GM18517 (cell line): ENCODE results near the gene PTBP2.
"Not testable (repeated sequence)": the region's sequence is repeated elsewhere in the genome, so short reads cannot be mapped to it uniquely, and the experiment has no call there.

Source experiments
- ATAC-seq: cut with Tn5 transposase; IDR thresholded peaks from one replicate; pipeline ENCODE4 v1.9.1; 2021; ENCODE audit warnings: mild to moderate bottlenecking, moderate library complexity; ENCODE audit not compliant: unreplicated experiment

The PTBP2 gene

DNA sequence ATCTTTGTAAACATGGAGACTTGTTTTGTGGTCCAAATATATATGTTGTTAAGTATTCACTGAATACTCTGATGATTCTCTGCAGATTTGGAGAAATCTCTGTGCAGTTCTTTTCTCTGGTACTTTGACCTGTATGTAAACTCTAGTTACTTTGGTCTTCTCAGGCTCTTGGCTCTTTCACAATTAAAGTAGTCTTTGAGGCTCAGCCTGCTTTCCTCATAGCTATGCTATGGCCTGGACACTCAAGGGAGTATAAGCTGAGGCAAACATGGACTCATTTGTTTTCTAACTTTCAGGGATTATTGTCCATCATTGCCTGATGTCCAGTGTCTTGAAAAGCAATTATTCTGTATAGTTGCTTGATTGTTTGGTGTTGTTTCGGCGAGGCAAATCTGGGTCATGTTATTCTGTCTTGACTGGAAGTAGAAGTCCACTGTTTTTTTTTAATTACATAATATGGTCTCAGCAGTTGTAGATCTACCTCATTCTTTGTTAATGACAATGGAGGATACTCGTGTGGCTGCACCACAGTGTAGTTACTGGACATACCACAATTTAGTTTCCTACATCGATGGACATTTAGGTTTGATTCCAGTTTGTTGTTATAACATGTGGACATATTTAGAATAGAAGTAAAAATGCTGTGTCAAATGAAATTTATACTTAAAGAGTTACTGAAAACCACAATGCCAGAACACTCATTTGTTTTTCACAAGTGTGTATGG, 9.2 kb downstream of the PTBP2 start:
- no peak for ATAC-seq

DNA sequence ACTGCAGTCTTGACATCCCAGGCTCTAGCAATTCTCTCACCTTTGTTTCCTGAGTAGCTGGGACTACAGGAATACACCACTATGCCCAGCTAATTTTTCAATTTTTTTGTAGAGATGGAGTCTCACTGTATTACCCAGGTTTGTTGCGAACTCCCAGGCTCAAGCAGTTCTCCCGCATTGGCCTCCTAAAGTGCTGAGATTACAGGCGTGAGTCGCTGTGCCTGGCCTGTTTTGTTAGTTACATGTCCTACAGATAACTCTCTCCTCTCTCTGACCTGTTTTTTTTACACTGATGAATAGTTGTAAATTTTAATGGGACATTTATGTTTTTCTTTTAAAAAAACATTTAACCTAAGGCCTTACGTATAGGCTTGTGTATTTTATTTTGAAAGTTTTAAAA, 19.8 kb downstream of the PTBP2 start:
- ATAC-seq = no peak

DNA sequence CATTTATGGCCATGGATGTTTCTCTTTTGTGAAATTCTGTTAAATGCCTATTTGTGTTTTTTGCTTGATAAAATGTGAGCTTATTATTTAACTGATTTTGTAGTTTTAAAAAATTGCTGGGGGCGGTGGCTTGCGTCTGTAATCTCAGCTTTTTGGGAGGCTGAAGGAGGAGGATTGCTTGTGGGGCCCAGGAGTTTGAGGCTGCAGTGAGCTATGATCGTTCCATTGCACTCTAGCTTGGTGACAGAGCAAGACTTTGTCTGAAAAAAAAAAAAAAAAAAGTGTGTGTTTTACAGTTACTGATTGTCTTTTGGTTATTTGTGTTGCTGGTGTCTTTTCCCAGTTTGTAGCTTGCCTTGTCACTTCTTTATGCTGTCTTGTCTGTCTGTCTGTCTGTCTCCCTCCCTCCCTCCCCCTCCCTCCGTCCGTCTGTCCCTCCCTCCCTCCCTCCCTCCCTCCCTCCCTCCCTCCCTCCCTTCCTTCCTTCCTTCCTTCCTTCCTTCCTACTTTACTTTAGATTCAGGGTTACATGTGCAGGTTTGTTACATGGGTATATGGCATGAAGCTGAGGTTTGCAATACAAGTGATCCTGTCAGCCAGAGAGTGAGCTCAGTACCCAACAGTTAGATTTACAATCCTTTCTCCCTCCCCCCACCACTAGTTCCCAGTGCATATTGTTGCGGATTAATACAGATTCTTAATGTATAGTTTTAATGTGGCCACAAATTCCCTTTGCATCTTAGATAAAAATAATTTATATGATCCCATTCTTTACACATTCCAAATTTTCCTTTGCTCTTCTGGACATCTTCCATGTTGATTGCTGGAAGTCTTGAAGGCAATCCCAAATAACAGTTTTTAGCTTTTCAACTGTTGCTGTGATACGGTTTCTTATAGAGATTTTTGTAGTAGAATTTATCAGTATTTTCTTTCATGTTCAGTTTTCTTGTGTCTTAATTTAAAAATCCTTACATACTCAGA, 25.1 kb downstream of the PTBP2 start:
- no peak for ATAC-seq

DNA sequence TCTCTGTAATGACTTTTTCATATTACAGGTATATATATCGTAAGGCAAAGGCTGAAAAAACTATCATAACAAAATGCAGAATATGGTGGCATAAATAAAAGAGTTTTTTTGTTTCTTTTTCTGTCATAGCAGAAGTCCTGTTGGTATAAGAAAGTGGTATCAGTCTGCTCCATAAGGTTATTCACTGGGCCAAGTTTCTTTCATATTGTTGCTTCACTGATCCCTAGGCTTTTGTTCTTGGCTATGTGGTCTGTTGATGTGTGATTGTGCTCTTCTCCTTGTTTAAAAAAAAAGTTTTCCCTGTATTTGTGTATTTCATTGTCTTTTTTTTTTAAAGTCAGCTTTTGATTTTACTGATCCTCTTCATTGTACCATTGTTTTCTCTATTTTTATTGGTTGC, 26.0 kb downstream of the PTBP2 start:
- no peak for ATAC-seq

DNA sequence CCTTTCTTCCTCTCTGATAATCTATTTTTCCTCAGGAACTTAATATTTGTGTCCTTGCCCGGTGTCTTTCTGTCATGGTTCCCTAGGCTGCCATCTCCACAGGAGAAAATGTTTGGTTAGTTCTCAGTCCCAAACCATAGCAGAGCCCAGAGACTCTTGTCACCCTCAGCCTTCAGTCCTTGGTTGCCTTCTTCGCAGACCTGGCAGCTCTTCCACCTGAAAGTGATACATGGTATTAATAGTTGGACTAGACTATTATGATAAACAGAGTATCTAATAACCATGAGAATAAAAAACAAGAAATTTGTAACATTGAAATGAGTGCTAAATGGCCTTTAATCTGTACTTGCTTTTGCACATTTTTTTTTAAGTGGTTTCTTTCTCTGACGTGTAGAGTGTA, 26.5 kb downstream of the PTBP2 start:
- ATAC-seq = no peak

DNA sequence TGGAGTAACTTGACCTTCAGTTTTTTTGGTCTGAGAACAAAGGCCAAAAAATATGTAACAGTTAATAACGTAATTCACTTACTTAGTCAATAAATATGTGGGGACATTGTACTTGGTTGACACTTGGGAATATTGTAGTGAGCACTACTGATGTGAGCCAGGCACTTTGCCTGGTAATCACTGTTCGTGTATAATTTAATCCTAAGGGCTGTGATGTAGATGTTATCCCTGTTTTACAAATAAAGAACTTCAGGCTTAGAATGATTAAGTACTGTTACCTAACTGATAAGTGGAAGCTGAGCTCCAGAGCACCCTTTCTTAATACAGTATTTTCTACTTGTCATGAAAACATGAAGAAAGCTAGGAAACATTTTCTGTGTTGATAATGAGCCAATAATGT, 28.0 kb downstream of the PTBP2 start:
- ATAC-seq = no peak

DNA sequence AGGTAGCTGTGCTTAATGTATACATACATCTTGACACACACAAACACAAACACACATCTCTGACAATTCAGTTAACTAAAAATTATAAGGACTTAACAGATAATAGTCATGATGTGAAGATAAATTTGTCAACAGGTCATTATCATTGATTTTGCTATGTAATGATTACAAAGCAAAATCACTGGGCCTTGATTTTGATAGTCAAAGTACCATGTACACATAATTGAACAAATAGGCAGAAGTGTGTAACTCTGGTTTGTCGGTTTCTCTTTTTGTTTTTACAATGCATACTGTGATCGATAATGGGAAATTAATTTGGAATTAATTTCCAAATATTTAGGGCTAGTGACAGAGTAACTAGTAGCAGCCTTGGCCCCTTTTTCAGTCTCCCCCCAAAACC, 30.8 kb downstream of the PTBP2 start:
- ATAC-seq = no peak

DNA sequence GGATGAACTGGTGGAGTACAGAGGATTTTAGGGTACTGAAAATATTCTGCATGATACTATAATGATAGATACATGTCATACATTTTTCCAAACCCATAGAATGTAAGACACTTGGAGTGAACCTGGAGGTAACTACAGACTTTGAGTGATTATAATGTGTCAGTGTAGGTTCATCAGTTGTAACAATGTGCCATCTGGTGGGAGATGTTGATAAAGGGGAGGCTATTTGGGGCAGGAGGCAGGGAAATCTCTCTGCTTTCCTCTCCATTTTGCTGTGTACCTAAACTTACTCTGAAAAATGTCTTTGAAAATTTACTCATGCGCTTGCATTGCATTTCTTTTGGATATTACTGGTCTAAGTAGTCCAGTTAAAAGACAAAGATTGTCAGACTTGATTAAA, 35.2 kb downstream of the PTBP2 start:
- no peak for ATAC-seq

DNA sequence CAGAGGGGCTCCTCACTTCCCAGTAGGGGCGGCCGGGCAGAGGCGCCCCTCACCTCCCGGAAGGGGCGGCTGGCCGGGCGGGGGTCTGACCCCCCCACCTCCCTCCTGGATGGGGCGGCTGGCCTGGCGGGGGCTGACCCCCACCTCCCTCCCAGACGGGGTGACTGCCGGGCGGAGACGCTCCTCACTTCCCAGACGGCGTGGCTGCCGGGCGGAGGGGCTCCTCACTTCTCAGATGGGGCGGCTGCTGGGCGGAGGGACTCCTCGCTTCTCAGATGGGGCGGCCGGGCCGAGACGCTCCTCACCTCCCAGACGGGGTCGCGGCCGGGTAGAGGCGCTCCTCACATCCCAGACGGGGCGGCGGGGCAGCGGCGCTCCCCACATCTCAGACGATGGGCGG, 41.0 kb downstream of the PTBP2 start:
- not testable (repeated sequence) for ATAC-seq

DNA sequence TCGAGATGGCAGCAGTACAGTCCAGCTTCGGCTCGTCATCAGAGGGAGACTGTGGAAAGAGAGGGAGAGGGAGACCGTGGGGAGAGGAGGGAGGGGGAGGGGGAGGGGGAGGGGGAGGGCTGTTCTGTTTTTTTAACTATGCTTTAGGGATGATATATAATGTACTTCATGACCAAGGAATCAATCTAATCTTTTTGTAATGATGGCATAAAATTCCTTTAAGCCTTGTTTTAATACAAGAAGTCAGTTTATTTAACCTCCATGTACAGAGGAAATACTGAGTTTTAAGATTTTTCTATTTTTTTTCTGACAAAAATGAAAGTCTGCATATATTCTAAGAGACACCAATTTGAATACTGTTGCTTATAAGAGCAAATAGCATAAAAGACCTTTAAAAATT, 41.9 kb downstream of the PTBP2 start:
- no peak for ATAC-seq

DNA sequence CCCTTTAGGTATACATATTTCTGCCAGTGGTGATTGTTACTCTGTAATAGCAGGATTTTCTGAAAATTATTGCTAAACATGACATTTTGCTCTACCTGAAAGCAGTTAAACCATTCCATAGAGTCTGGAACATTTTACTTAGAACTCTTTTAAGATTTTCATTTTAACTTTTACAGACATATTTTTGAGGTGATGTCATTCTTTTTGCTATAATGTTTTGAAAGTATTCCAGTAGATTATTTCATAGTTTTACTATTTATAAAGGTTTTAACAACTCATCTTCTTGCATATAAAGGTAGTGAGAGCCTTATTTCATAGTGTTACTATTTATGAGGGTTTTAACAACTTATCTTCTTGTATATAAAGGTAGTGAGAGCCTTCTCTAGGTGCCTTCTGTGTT, 42.9 kb downstream of the PTBP2 start:
- no peak for ATAC-seq

DNA sequence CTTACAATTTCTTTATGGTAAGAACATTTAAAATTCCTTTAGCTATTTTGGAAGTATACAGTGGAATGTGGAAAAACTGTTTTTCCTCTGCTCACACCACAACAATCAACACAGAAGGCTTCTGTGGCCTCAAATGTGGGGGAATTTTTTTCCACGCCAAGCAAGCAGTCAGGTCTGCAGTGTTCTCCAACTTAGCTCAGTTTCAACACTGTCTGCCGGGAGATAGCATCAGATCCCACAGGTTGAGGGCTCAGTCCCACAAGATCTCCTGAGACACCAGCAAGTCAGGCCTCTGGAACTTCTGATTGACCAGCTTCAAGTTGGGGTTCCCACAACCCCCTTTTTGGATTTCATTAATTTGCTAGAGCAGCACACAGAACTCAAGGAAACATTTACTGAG, 50.3 kb downstream of the PTBP2 start:
- ATAC-seq = no peak

DNA sequence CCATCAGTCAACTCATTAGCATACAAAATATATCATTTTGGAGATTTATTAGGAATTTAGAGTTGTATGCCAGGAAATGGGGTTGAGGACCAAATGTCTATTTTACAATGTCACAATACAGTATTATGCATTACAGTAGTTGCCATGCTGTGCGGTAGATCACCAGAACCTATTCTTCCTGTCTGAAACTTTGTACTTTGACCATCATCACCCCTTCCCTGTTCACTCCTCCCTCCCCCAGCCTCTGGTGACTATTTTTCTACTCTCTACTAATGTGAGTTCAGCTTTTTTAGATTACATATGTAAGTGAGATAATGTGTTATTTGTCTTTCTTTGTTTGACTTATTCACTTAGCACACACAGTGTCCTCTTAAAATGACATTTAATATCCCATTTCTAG, 50.8 kb downstream of the PTBP2 start:
- ATAC-seq = no peak

DNA sequence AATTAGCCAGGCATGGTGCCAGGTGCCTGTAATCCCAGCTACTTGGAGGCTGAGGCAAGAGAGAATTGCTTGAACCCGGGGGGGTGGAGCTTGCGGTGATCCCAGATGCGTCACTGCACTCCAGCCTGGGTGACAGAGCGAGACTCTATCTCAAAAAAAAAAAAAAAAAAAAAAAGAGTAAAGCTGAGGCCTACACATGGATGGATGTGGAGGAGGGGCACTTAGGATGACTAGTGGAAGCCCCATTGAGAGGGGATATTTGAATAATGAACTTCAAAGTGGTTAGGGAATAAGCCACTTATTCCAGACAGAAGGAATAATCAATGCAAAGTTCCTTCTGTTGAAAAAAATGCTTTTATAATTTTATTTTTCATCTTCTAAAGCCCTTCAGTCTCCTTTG, 51.4 kb downstream of the PTBP2 start:
- ATAC-seq = no peak

DNA sequence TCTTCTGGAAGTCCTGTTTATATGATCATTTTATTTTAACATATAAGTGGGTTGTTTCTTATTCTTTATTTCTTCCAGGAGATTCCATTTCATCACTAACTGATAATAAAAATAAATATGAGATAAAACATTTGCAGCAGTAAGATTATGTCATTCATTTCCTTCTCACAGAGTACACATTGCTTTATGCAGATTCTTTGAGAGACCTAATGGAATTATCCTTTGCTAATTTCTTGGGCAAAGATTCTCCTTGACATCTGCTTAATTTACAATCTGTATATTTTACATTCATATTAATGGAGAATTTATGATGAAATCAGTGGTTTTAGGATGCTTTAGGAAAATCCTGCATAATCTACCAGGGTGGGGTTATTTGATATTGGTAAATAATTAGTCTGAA, 60.6 kb downstream of the PTBP2 start:
- no peak for ATAC-seq

DNA sequence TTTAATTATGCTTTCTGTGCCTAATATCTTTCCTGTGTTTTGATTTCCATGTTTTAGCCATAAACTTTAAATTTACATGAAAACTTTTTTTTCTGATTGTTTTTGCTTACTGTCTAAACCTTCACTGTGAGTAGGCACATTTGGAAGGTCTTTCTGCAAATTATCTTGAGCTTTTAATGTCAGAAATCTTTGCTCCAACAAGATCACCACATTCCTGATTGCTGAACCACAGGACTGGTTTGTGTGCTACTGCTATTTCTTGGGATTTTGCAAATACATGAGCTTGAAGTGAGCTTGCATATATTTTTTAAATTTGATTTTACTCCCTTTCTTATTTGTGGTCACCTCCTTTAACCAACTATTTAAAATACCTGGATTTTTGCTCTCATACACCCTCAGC, 61.3 kb downstream of the PTBP2 start:
- ATAC-seq = no peak

DNA sequence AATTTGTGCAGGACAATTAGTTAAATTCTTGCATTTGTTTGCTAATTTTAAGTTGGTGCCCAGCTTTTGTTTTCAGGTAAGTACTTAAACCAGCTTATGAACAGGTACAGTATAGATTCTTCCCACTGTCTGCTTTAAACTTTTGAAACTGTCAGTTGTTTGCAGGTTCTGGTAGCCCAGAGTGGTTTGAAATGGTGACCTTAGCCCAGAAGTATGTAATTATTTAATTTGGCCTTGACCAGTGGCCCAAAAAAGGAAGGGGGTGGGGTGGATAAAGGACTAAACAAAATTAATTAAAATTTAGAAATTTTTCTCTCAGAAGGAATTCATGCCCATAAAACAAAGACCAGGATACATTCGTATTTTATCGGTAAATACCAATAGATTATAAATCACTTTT, 69.0 kb downstream of the PTBP2 start:
- ATAC-seq = no peak

DNA sequence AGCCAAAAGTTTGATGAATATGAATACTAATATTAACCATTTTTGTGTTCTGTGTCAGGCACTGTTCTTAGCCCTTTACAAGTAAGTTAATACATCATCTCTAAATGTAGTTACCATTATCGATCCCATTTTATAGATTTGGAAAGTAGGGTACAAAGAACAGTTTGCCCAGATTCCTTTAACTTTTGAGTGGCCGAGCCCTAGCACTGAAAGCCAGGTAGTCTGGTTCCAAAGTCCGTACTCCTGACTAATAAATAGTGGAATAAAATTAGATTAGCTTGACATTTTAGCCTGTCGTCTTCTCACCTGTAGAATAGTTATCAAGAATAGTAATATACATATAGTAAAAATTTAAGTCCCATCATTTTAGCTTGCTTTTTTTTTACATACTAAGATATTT, 70.6 kb downstream of the PTBP2 start:
- ATAC-seq = no peak

DNA sequence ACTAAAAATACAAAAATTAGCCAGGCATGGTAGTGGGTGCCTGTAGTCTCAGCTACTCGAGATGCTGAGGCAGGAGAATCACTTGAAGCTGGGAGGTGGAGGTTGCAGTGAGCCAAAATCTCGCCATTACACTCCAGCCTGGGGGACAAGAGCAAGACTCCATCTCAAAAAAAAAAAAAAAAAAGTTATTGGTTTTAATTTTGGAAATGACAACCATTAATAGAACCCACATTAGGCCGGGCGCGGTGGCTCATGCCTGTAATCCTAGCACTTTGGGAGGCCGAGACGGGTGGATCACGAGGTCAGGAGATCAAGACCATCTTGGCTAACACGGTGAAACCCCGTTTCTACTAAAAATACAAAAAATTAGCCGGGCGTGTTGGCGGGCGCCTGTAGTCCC, 80.1 kb downstream of the PTBP2 start:
- not testable (repeated sequence) for ATAC-seq

DNA sequence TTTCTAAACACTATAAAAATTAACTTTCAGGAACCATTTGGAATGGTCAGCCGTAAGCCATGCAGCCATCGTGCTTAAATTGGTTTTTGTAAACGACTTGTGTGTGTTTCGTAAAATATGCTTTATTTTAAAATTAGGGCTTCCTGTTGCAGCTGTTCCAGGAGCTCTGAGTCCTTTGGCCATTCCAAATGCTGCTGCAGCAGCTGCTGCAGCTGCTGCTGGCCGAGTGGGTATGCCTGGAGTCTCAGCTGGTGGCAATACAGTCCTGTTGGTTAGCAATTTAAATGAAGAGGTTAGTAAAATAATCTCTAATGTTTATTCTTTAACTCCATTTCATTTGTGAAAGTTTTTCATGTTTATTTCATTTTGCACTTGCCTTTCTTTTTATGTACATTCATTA, 83.1 kb downstream of the PTBP2 start:
- ATAC-seq = no peak

DNA sequence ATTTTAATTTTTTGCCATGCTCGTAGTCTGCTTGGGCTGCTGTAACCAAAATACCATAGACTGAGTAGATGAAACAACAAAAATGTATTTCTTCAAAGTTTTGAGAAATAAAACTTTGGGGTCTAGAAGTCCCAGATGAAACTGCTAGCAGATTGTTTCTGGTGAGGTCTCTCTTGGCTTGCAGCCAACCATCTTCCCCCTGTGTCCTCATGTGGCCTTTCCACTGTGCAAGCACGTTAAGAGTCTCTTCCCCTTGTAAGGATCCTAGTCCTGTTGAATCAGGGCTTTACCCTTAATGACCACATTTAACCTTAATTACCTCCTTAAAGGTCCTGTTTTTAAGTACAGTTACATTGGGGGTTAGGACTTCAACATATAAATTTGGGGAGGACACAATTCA, 86.6 kb downstream of the PTBP2 start:
- ATAC-seq = no peak

DNA sequence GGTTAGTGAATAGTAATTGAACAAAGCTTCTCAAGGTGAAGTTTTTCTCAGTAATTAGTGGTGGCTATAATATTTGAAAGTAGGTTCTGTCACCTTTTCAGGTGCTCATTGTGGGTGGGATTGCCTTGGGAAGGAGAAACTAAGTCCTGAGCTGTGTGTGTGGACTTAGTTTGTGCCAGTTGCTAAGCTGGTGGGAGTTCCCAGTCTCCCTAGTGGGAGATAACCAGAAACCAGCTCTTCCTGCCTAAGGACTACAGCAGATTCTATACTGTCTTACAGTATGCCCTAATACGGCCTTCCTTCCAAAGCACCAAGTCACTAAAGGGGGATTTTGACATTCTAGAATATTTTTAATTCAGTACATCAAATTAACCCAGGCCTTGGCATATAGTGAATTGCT, 94.3 kb downstream of the PTBP2 start:
- no peak for ATAC-seq
